GM12892 (cell line): Measurements from ENCODE around the gene IGF2BP3.

ENCODE experiments used
- POLR2A ChIP-seq: IDR thresholded peaks from 2 replicates; pipeline ENCODE4 v1.6.1; 2011; ENCODE audit warnings: low read depth, low read length, control low read depth
- TAF1 ChIP-seq: IDR thresholded peaks from 2 replicates; pipeline ENCODE4 v1.6.1; 2011; ENCODE audit warnings: low read depth, mild to moderate bottlenecking, control low read depth, low read length, borderline replicate concordance

DNA sequence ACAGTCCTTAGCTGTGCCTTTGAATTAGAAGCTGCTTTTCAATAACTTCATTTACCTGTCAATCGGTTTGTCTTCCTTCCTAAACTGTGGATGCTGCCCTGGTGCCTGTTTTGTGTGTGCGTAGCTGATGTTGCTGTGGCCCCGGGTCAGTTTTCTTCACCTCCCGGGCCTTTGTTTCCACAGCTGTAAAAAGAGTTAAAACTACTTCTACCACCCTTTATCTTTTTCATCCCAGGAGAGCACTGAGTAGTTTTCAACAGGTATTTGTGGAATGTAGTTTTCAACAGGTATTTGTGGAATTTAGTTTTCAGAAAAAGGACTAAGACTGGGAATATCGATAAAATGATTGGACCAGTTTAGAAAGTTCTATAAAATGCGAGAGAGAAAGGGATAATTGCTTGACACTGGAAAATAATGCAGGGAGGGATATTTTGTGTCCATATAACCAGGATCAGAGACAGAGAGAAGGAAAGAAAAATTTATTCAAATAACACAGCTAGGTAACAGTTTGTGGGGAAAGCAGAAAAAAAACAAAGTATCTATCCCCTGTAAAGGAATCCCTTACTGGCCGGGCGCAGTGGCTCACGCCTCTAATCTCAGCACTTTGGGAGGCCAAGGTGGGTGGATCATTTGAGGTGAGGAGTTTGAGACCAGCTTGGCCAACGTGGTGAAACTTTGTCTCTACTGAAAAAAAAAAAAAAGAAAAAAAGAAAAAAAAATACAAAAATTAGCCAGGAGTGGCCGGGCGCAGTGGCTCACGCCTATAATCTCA lies 15.9 kb upstream of the IGF2BP3 start:
- TF ChIP-seq TAF1 = no peak
- no peak for TF ChIP-seq POLR2A
